ENCODE data around the gene TNFAIP8L1.

DNA sequence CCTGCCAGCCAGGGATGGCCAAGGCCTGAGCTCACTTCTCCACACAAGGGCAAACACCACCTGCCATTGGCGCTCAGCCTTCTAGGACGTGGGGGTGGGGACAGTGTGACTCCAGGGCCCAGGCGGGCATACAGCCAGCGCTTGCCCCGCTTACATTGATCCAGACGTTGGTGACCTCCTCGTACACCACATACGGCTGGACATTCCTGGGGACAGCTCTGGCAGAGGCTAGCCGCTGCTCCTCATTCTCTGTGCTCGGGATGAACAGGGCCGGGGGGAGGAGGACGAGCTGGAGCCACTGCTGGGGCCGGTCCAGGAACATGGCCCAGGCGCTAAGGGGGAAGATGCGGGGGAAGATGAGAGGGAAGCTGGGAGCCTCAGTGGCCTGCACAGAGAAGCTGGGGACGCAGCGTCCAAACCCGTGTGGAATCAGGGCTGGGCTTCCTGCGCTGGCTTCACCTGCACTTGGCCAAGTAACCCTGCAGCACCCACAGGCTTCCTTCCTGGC lies 56.0 kb downstream of the TNFAIP8L1 start:
- TF ChIP-seq PAX5 (IDR thresholded peaks at IDR 0.05; ENCODE audit: insufficient read depth, low read length, severe bottlenecking) (no peak), POLR2A (IDR thresholded peaks at IDR 0.05; ENCODE audit: low read depth, low read length) (no peak), POLR2AphosphoS5 (IDR thresholded peaks at IDR 0.05; ENCODE audit: low read depth, low read length) (no peak), TAF1 (IDR thresholded peaks at IDR 0.05; ENCODE audit: low read depth, low read length) (no peak), SPI1 (IDR thresholded peaks at IDR 0.05; ENCODE audit: low read depth, low read length) (no peak)
